ENCODE results near the gene GRWD1. TPM values are rescaled to one million over a fixed set of nuclear protein-coding genes. Genes with fewer than 3 reads are reported as not detected.
A peak's percentile ranks its signal among the peaks of the same experiment; 100 is the strongest.

GRWD1 gene
- total RNA-seq, 2 experiments from 2014 or later: 91.1 to 98.5 TPM

- Mint-ChIP-seq H3K4me1 (peaks cover 35% of the 10 kb centered on the region), H3K27me3 (peaks cover 32% of the 10 kb centered on the region), H3K27ac (no peak overlapping the region), H3K4me3 (peak overlapping the region; percentile 88), H3K9me3 (no peaks in the 10 kb centered on the region), H3K36me3 (peaks cover 33% of the 10 kb centered on the region)
- no peak for DNase-seq
Observed at GRCh38 chr19:48444129-48444935, 1.5 kb upstream of the GRWD1 start.

- Mint-ChIP-seq H3K27me3 (peaks cover 32% of the 10 kb centered on the region), H3K27ac (no peak overlapping the region), H3K9me3 (no peaks in the 10 kb centered on the region), H3K36me3 (peaks cover 34% of the 10 kb centered on the region), H3K4me3 (peak overlapping the region; percentile 88), H3K4me1 (peaks cover 36% of the 10 kb centered on the region)
- DNase-seq: no peak
Observed at GRCh38 chr19:48444936-48445200, 915 bp upstream of the GRWD1 start.

- peaks cover 34% of the 10 kb centered on the region for H3K36me3 Mint-ChIP-seq
- no peaks in the 10 kb centered on the region for H3K9me3 Mint-ChIP-seq
- peaks cover 36% of the 10 kb centered on the region for H3K4me1 Mint-ChIP-seq
- H3K4me3 Mint-ChIP-seq: peak overlapping the region; percentile 88
- H3K27me3 Mint-ChIP-seq: peaks cover 31% of the 10 kb centered on the region
- peak overlapping the region; percentile 93 for H3K27ac Mint-ChIP-seq
- DNase-seq: no peak
Observed at GRCh38 chr19:48445256-48445605, 552 bp upstream of the GRWD1 start.

GRCh38 chr19:48446579-48446978 is 796 bp downstream of the GRWD1 start:
- Mint-ChIP-seq H3K4me1 (peaks cover 36% of the 10 kb centered on the region), H3K27ac (peak overlapping the region; percentile 93), H3K27me3 (peaks cover 18% of the 10 kb centered on the region), H3K9me3 (no peaks in the 10 kb centered on the region), H3K36me3 (peaks cover 34% of the 10 kb centered on the region), H3K4me3 (peak overlapping the region; percentile 88)
- no peak for DNase-seq

GRCh38 chr19:48448563-48448962 is 2.8 kb downstream of the GRWD1 start:
- Mint-ChIP-seq H3K27me3 (peaks cover 9% of the 10 kb centered on the region), H3K4me1 (peaks cover 36% of the 10 kb centered on the region), H3K9me3 (no peaks in the 10 kb centered on the region), H3K36me3 (peaks cover 36% of the 10 kb centered on the region), H3K4me3 (no peak overlapping the region), H3K27ac (no peak overlapping the region)
- no peak for DNase-seq

GRCh38 chr19:48450441-48450840 is 4.7 kb downstream of the GRWD1 start:
- H3K36me3 Mint-ChIP-seq: peaks cover 42% of the 10 kb centered on the region
- H3K27ac Mint-ChIP-seq: no peak overlapping the region
- peaks cover 28% of the 10 kb centered on the region for H3K4me1 Mint-ChIP-seq
- no peak for DNase-seq
- no peaks in the 10 kb centered on the region for H3K27me3 Mint-ChIP-seq
- H3K9me3 Mint-ChIP-seq: no peaks in the 10 kb centered on the region
- no peak overlapping the region for H3K4me3 Mint-ChIP-seq

- no peak for DNase-seq
- Mint-ChIP-seq H3K36me3 (peaks cover 41% of the 10 kb centered on the region), H3K27me3 (no peaks in the 10 kb centered on the region), H3K27ac (no peak overlapping the region), H3K4me3 (no peak overlapping the region), H3K9me3 (no peaks in the 10 kb centered on the region), H3K4me1 (peaks cover 28% of the 10 kb centered on the region)
Observed at GRCh38 chr19:48450863-48451262, 5.1 kb downstream of the GRWD1 start.

- Mint-ChIP-seq H3K27ac (no peak overlapping the region), H3K4me1 (peaks cover 26% of the 10 kb centered on the region)
Observed at GRCh38 chr19:48451624-48452023, 5.8 kb downstream of the GRWD1 start.

GRCh38 chr19:48452289-48453190 is 6.8 kb downstream of the GRWD1 start:
- H3K4me3 Mint-ChIP-seq: no peak overlapping the region
- peaks cover 21% of the 10 kb centered on the region for H3K4me1 Mint-ChIP-seq
- no peaks in the 10 kb centered on the region for H3K27me3 Mint-ChIP-seq
- H3K27ac Mint-ChIP-seq: no peak overlapping the region
- no peak for DNase-seq
- H3K36me3 Mint-ChIP-seq: peaks cover 27% of the 10 kb centered on the region
- no peaks in the 10 kb centered on the region for H3K9me3 Mint-ChIP-seq

More at GRCh38 chr19:48451624-48452023, 5.8 kb downstream of the GRWD1 start:
- no peaks in the 10 kb centered on the region for H3K9me3 Mint-ChIP-seq
- H3K27me3 Mint-ChIP-seq: no peaks in the 10 kb centered on the region
- peaks cover 33% of the 10 kb centered on the region for H3K36me3 Mint-ChIP-seq
- DNase-seq: no peak
- H3K4me3 Mint-ChIP-seq: no peak overlapping the region

GRCh38 chr19:48454150-48454730 is 8.5 kb downstream of the GRWD1 start:
- no peak for DNase-seq
- Mint-ChIP-seq H3K27ac (peak overlapping the region; percentile 44), H3K36me3 (peaks cover 12% of the 10 kb centered on the region), H3K27me3 (no peaks in the 10 kb centered on the region), H3K9me3 (no peaks in the 10 kb centered on the region), H3K4me3 (no peak overlapping the region), H3K4me1 (peaks cover 9% of the 10 kb centered on the region)

- Mint-ChIP-seq H3K27ac (peak within 1 kb of the TSS; percentile 44), H3K4me1 (peaks cover 8% of the 10 kb centered on the region), H3K4me3 (no peak within 1 kb of the TSS), H3K27me3 (no peaks in the 10 kb centered on the region), H3K36me3 (peaks cover 10% of the 10 kb centered on the region), H3K9me3 (no peaks in the 10 kb centered on the region)
- no peak for DNase-seq
Observed at GRCh38 chr19:48455171-48455907, 9.6 kb downstream of the GRWD1 start, which contains the start of gene KCNJ14. Gene KCNJ14, plus strand, starts transcription at chr19:48455574. Its CDS starts 6,151 bp downstream, at chr19:48461725.

GRCh38 chr19:48455908-48456562 is 10.3 kb downstream of the GRWD1 start:
- DNase-seq: no peak
- Mint-ChIP-seq H3K36me3 (peaks cover 12% of the 10 kb centered on the region), H3K27ac (no peak overlapping the region), H3K4me1 (peaks cover 8% of the 10 kb centered on the region), H3K27me3 (no peaks in the 10 kb centered on the region), H3K4me3 (no peak overlapping the region), H3K9me3 (no peaks in the 10 kb centered on the region)

GRCh38 chr19:48456864-48457263 is 11.1 kb downstream of the GRWD1 start:
- no peak overlapping the region for H3K27ac Mint-ChIP-seq
- no peak overlapping the region for H3K4me3 Mint-ChIP-seq
- H3K4me1 Mint-ChIP-seq: peaks cover 8% of the 10 kb centered on the region
- H3K36me3 Mint-ChIP-seq: peaks cover 12% of the 10 kb centered on the region
- no peaks in the 10 kb centered on the region for H3K9me3 Mint-ChIP-seq
- no peak for DNase-seq
- no peaks in the 10 kb centered on the region for H3K27me3 Mint-ChIP-seq

- Mint-ChIP-seq H3K27me3 (no peaks in the 10 kb centered on the region), H3K4me3 (no peak overlapping the region), H3K36me3 (peaks cover 14% of the 10 kb centered on the region), H3K27ac (no peak overlapping the region), H3K4me1 (peaks cover 8% of the 10 kb centered on the region), H3K9me3 (no peaks in the 10 kb centered on the region)
- DNase-seq: no peak
Observed at GRCh38 chr19:48458016-48458415, 12.2 kb downstream of the GRWD1 start.

All from activated naive CD8-positive, alpha-beta T cell treated with anti-CD3 and anti-CD28 coated beads for 36 hours (primary cell).